DMS 273 treated with DMSO at 0.1 percent for 48 hours (cell line): Measurements from ENCODE around the gene CFAP74.

Source experiments
- DNase-seq: peaks from one replicate; lab custom pipeline; 2025; lab: John Stamatoyannopoulos, UW

The CFAP74 gene

DNA sequence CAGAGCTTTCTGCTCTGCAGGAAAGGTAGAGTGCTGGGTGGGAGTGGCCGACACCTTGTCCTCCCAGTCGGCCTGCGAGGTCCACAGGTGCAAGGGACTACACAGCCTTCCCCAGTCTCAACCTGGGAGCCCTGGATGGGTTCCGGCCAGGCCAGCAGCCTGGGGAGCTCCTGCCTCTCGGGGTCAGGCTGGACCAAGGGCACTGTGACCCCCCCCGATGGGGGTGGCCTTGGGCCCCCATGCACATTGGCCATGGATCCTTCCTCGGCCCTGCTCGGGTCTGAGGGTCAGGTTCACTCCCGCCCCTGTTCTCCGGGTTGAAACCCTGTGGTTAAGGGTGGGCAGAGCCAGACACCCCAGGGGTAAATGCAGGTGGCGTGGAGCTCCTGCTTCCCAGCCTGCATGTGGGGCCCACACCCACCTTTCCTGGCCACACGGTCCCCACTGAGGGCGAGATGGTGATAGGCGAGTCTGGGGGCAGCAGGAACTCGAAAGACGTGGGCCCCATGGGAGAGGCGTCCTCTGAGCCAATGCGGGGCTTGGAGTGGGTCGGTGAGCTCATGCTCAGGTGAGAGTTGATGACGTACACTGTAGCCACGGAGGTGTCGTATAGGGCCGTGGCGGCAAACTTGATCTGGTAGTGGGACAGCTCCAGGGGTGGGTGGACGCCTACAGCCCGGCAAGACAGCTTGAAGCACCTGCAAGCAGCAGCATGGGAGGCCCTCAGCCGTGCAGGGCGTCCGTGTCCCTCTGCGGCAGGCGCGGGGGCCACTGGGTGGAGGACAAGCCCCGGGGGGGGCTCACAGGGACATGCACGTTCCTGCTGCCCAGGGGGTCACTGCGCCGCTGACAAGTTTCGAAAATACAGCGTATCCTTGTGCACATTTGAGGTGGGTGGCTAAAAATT lies 73.7 kb downstream of the CFAP74 start:
- no peak for DNase-seq

DNA sequence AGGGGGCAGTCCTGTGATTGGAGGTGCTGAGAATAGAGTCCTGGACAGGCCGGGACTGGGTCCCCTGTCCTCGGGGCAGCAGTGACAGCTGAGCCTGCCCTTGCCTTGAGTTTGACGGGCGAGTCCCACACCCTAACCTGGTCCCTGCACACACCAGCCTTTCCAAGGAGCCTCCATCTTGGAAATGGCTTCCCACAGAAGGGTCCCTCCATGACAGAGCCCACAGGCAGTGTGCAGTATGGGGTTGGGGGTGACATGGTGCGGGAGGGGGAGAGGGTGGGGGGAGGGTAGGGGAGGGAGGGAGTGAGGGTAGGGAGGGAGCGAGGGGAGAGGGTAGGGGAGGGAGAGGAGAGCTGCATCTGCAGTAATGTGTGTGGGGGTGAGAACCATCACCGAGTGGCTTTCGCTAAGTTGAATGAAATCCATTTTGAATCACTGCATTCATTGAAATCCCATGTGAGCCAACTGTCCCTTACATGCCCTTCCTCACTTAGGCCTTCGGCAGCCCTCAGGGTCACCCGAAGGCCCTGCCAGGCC lies 74.4 kb downstream of the CFAP74 start:
- no peak for DNase-seq

DNA sequence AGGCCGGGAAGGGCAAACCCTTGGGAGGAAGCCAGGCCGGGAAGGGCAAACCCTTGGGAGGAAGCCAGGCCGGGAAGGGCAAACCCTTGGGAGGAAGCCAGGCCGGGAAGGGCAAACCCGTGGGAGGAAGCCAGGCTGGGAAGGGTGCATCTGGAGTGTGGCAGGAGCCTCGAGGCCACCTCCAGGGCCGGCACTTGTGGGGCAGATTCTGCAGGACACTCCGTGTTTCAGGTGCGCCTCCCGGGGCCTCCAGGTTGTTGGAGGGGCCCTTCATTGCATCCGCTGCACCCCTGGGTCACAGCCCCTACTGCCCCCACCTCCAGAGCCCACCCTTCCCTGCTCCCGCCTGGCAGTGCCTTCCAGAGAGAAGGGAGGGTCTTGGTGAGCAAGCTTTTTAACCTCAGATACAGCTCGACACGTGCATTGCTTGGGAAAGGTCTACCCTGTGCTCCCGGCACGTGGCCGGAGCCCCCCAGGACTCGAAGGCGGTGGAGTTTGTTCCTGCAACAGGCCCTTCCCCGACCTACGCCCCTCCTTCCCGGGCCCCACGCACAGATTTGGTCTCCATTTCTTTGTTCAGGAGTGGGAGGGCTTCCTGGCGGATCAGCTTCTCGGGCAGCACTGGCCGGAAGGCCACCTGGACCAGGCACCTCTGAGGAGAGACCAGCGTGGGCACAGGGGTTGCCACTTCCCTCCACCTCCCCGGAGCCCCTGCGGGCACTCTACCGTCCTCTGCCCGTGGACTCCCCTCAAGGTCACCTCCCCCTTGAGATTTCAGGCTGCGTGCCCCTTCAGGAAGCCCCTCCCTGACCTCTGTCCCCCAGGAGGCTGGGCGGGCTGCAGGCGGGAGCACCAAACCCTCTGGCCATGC lies 75.1 kb downstream of the CFAP74 start:
- DNase-seq = no peak

DNA sequence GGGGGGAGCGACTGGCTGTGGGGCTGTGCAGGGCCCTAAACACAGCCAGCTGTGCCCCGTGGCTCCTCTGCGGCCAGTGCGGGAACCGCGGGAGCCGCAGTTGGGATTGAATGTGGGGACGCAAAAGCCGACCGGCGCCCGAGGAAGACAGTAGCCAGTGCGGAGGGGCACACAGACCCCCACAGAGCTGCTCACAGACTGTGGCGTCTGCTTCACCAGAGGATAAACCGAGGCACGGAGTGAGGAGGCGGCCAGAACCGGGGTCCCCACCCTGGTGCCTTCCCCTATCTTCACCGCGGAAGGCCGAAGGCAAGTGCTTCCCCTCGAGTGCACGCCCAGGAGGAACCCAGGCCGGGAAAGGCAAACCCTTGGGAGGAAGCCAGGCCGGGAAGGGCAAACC lies 75.8 kb downstream of the CFAP74 start:
- no peak for DNase-seq

DNA sequence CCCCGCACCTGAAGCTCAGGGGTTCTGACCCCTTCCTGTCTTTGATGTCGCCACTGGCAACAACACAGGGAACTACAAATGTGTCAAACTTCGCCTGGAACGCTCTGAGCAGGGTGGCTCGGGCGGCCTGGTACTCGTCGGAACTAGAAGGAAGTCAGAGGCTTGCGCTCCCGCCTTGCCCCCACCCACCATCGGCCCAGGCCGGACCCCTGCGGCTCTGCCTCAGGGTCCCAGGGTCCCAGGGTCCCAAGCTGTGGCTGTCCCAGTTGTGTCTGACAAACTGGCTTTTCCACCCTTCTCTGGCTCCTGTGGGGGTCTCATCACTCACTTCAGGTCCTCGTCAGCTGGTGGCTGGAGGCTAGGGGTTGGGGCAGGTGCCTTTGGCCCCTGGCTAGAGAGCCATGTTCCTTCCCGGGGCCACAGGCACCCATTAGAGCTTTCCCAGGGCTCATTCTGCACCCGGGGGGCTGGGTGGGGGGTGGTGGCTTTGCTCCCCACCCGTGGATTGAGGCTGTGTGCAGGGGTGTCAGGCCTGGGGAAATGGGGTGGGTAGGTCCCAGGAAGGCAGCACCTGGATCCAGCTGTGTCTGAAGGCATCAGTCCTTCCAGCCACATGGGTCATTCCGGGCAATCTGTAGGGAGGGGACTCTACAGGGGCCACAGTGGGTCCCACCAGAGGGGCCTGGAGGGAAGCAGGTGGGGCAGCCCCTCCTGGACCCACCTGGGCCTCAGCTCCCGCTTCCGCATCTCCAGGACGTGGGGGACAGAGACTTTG lies 76.5 kb downstream of the CFAP74 start:
- no peak for DNase-seq

DNA sequence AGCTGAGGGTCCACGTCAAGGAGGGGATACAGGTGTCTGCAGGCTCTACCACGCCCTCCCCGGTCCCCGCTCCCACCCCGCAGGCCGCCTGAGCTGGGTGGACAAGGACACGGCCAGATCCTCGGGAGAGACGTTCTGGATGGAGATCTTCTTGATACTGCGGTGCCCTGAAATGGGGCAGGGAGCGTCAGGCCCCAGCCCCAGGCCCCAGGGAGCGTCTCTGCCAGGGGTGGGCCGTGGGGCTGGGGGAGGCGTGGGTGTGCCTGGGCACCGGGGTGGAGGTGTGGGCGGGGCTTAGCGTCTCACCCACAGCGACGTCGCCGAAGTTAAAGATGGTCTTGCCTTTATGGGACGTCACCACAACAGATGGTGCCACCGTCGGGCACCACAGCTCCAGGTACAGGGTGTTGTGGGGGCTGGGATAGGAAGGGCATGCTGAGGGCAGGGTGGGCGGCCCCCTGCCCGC lies 77.2 kb downstream of the CFAP74 start:
- no peak for DNase-seq

DNA sequence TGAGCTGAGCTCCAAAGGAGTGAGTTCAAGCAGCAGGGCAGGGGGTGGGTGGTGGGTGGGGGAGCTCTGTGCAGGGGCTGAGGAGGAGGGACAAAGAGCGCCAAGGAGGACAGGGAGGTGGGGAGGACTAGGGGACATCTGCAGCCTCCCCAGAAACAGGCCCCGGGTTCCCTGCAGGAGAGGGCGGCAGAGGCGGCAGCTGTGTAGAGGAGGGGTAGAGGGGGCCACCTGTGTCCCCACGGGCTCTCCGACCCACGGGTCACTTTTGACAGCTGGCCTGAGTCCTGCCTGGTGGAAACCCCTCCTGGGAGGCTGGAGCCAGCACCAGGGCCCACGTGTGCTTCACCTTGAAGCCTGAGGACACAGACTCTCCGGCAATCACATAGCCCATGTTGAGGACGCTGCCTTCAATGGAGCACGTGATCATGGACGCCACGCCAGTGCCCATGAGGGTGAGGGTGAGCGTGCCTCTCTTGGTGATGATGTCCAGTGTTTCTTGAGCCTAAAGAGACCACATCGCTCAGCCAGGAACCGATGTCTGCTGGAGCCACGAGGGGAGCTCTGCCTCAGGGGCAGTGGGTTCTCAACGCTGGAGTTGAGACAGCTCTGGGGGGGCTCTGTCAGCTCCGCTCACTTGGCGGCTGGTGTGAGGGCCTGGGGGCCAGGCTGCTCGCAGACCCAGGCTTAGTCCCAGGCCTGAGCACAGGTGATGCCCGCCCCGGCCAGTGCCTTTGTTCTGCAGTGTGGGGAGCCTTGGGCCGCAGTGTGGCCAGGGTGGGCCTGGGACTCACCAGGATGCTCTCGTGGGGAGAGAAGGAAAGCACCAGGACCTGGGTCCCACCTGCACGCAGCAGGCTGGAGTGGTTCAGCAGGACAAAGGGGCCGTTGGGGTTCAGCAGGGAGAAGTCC lies 77.9 kb downstream of the CFAP74 start:
- DNase-seq = no peak

DNA sequence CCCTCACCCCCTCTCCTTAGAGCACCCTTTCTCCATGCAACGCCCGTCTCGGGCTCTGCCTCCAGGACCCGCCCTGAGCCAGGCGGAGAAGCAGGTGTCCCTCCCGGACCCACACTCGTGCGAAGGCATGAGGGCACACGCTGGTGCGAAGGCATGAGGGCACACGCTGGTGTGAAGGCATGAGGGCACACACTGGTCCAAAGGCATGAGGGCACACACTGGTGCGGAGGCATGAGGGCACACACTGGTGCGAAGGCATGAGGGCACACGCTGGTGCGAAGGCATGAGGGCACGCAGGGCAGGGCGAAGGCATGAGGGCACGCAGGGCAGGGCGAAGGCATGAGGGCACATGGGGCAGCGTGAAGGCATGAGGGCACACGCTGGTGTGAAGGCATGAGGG lies 78.7 kb downstream of the CFAP74 start:
- DNase-seq = no peak

DNA sequence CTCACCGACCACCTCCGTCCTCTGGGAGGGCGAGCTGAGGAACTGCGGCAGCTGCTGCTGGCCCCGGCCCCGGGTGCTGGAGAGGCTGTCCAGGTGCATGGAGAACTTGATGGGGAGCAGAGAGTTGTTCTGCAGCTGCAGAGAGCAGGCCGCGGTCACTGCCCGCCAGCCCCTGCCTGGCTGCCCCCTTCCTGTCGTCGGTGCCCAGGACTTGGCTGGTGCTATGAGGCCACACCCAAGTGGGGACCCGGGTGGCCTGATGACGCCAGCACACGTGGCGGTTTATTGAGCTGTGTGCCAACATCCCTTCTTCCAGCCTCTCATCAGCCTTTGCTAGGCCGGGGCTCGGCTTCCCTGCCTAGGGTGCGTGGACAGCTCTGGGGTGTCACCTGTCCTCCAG lies 79.2 kb downstream of the CFAP74 start:
- no peak for DNase-seq

DNA sequence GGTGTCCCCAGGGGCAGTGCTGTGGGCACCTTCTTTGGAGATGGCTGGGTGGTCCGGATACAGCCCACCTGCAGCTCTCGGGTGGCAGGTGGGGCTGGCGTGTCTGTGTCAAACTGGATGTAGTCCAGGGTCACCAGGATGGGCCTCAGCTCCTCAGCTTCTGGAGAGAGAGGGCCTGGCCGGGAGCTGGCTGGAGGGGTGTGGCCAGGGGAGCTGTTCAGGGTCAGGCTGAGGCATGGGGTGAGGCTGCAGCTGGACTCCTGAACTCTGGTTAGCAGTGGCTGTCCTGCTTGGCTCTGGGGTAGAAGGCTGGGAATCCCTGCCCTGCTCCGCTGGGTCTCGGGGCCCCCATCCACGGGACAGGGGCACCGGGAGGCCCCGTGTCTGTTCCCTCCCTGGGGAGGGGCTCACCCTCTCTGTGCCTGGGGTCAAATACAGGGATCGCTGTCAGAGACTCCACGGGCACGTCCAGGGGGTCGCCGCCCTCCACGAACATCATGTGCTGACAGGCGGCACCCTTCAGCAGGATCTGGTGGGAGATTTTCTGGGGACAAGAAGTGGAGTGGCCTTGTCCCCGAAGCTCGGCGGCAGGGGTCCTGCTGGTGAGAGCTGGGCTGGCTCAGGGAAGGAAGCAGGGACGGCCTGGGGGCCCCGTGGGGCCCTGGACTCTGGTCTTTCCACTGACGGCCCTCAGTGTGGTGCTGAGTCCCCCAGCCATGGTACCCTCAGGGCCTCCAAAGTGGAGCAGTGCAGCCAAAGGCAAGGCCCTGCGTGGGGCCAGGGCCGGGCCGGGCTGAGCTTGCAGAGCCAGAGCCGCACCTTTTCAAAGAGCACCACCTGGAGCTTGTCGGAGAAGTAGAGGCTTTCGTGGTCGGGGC lies 80.4 kb downstream of the CFAP74 start:
- DNase-seq = no peak

DNA sequence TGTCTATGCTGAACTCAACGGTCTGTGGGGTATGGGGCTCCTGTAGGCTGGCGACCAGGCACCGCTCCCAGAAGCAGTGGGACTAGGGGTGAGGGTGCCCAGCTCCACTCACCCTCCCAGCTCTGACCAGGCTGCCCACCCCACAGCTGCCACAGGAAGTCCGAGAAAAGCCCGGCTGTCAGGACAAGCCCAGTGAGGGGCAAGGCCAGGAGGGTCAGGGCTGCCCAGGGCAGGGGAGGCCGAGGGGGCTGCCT lies 81.0 kb downstream of the CFAP74 start:
- no peak for DNase-seq

DNA sequence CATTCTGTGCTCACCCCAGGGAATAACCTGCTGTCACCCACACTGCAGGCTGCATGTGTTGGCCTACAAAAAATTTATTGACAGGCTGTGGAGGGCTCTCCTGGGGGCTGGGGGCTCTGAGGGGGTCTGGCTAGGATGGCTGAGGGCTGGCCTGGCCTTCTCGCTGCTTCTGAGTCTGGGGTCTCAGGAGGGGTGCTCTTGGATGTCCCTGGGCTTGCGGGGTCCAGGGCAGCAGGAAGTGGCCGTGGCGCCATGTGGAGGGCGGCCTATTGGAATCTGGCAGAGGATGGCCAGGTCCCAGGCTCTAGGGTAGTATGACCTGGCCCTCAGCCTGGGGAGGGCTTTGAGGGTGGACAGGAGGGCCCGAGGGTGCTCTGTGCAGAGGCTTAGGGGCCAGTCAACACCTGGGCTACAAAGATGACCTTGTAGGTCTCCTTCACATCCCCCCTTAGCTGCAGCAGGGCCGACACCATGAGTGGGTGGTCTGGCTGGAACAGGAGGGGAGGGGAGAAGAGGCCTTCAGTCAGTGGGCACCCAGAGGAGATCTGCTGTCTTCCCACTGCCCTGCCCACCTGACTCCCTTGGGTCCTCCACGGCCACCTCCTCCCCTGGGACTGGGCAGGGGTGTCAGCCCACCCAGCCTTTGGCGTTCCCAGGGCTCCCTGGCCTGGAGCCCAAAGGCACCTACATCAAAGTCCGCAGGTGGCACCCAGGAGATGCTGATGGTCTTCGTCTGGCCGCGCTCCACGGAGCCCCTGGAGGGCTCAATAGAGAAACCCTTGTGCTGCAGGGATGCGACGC lies 81.5 kb downstream of the CFAP74 start:
- DNase-seq = no peak

DNA sequence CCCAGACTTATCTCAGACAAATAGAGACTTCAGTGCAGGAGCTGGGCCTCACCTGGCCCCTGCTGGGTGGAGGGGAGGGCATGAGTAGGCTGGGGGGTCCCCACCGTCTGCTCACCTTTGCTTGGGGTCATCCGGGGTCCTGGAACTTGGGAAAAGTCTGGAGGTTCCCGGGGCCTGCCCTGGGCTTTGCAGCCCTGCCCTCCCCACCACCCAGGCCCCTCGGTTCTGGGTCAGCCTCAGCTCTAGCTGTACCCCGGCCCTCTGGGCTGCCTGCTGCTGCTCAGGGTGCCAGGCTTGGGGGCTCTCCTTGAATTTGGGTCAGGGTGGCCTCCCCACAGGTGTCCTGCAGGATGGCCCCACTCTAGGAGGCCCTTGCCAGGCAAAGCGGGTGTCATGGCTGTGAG lies 82.1 kb downstream of the CFAP74 start:
- DNase-seq = no peak

DNA sequence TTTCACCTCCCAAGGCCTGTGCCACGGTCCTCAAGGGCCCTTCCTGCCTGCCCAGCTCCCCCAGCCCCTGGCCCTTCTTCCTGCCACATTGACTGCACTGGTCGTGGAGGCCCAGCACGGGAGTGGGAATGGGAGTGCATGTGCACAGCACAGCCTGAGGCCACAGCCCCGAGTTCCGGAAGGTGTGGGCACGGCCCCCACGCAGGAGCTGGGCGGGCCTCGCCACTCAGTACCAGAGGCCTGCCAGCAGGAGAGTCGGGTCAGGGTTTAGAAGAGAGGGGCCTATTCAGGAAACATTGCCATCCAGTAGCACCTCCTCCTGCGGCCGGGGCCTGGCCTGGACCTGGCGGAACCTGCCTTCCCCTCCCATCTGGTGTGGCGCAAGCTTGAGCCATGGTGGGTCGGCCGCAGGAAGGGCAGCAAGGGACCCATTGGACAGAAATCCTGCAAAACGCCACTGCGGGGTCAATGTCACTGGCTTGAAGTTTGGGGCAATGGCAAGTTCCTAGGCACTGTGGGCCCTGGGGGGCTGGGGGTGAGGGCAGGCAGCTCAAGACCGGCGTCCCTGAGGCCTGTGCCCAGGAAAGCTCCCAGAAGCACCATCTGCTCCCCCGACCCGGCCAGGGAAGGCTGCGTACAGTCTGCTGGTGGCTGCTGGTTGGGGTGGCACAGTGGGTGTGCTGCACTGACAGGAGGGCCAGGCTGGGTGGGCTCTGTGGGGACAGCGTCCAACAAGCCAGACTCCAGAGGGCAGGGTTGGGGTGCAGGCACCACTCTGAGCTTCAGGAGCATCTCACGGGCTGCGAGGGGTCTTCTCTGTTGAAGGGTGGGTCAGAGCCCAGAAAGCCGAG lies 82.8 kb downstream of the CFAP74 start:
- DNase-seq = no peak

DNA sequence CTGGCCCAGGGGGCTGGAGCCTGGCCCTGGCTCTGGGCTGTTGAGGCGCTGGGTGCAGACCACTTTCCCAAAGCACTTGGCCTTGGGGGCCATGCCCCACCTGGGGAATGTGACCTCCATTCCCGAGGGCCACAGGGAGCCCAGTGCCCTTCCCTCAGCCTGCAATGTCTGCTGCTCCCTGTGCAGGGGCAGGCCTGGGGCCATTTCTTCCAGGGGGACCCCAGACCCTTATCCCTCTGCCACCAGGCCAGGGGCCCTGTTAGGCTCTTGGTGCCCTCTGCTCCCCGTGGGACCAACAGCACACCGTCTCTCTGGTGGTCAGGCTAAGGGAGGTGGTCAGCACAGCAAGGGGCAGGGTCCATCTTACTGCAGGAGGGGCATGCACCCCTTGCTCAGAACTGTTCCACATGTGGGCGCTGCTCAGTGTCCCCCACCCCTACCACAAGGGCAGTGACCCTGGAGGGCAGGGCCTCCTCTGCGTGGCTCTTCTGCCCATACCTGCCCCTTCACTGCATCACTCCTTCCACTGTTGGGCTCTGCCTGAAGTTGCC lies 83.5 kb downstream of the CFAP74 start:
- DNase-seq = no peak

DNA sequence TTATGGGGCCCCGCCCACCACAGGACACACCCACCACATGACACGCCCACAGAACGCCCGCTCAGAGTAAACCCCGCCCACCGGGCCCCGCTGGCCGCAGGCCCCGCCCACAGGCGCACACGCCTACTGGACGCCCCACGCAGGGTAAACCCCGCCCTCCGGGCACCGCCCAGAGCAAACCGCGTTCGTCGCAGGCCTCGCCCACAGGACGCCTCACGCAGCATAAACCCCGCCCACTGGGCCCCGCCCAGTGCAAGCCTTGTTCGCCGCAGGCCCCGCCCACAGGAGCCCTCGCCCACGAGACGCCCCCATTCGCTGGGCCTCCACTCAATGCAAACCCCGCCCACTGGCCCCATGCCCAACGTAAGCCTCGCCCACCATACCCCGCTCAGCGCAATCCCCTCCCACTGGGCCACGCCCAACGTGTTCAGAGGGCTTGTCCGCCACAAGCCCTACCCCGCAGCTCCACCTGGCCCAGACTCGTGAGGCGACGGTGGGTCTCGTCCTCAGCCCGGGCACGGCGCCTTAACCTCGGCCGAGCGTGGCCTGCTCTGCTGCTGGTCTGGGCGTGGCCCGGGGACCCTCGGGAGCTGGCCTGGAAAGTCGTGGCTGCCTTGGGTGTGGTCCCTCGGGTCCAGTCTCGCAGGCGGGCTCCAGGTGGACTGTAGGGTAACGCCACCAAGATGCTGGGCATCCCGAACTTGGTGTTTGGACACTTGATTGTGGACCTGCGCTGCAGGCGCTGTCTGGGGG lies 84.1 kb downstream of the CFAP74 start:
- DNase-seq = peak; percentile 84

DNA sequence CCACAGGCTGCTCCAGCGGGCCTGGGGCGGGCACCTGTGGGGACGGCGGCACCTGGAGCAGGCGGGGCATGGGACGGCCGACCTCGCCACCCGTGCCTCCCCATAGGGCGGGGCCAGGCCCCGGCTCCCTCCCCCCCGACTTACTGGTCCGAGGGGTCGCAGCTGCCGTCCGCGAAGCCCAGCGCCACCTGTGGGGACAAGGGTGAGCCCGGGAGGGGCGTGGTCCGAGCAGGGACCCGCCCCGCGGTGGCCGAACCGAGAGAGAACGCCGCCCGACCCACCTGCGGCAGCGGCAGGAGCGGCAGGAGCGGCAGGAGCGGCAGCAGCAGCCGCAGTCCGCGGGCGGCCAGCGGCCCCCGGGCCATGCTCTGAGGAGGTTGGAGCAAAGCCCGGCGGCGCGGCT lies 84.7 kb downstream of the CFAP74 start, which contains the start of gene TMEM52:
Gene TMEM52 (minus strand): TSS at position 379 of the 403 bp plus-strand sequence. CDS start 14 bp downstream, at position 365.
- no peak for DNase-seq
